Subcutaneous abdominal adipose tissue (tissue), 5 donors: ENCODE data around the gene KRTAP4-5.
"Not testable (repeated sequence)": the region's sequence is repeated elsewhere in the genome, so short reads cannot be mapped to it uniquely, and the experiment has no call there.

Source experiments
- H3K27ac ChIP-seq: one replicate; pipeline ENCODE4 v1.7.0; 2013; ENCODE audit warnings: low read depth, mild to moderate bottlenecking, inconsistent platforms, low read length, moderate library complexity
- H3K27me3 ChIP-seq, 5 donors: one replicate each; pipeline ENCODE4 v1.7.0; 2013; ENCODE audit warnings: low read length in 5 of 5, inconsistent platforms in 1 of 5; ENCODE audit not compliant: control insufficient read depth in 5 of 5, insufficient read depth in 4 of 5
- H3K36me3 ChIP-seq, 5 donors: one replicate each; pipeline ENCODE4 v1.7.0; 2013; ENCODE audit warnings: low read length in 5 of 5; ENCODE audit not compliant: control insufficient read depth in 5 of 5, insufficient read depth in 5 of 5
- H3K4me1 ChIP-seq, 5 donors: one replicate each; pipeline ENCODE4 v1.7.0; 2013; ENCODE audit warnings: low read length in 5 of 5, mild to moderate bottlenecking in 3 of 5, moderate library complexity in 1 of 5; ENCODE audit not compliant: control insufficient read depth in 5 of 5, insufficient read depth in 5 of 5
- H3K4me3 ChIP-seq, 5 donors: one replicate each; pipeline ENCODE4 v1.7.0; 2013; ENCODE audit warnings: low read length in 5 of 5, low read depth in 1 of 5
- H3K9ac ChIP-seq, 5 donors: one replicate each; pipeline ENCODE4 v1.7.0; 2013; ENCODE audit warnings: low read length in 5 of 5, mild to moderate bottlenecking in 4 of 5, moderate library complexity in 3 of 5
- H3K9me3 ChIP-seq, 5 donors: one replicate each; pipeline ENCODE4 v1.7.0; 2013; ENCODE audit warnings: low read length in 5 of 5; ENCODE audit not compliant: control insufficient read depth in 5 of 5
- donor health status: healthy.
- donor health status: healthy.
- donor health status: healthy.
- donor health status: healthy.
- donor health status: healthy.

KRTAP4-5 gene

GRCh38 chr17:41148971-41149651 is 514 bp downstream of the KRTAP4-5 start:
- H3K27ac ChIP-seq, H3K27me3 ChIP-seq, H3K9ac ChIP-seq, H3K4me3 ChIP-seq, H3K4me1 ChIP-seq, H3K36me3 ChIP-seq, H3K9me3 ChIP-seq: not testable (repeated sequence)

- no peak overlapping the region for H3K4me3 ChIP-seq
- peaks cover 0 to 5% (median 0%) of the 10 kb centered on the region in 5 donors for H3K27me3 ChIP-seq
- H3K9me3 ChIP-seq = peaks cover 0 to 12% (median 5%) of the 10 kb centered on the region in 5 donors
- no peak overlapping the region for H3K9ac ChIP-seq
- no peaks in the 10 kb centered on the region for H3K4me1 ChIP-seq
- H3K27ac ChIP-seq = no peak overlapping the region
- no peaks in the 10 kb centered on the region for H3K36me3 ChIP-seq
These were observed 2.0 kb downstream of the KRTAP4-5 start for GRCh38 chr17:41147531-41148204.

- no peaks in the 10 kb centered on the region for H3K4me1 ChIP-seq
- peaks cover under 1 to 14% (median 8%) of the 10 kb centered on the region in 5 donors for H3K9me3 ChIP-seq
- H3K27ac ChIP-seq = no peak overlapping the region
- no peaks in the 10 kb centered on the region for H3K36me3 ChIP-seq
- no peak overlapping the region for H3K9ac ChIP-seq
- peaks cover 0 to 5% (median 0%) of the 10 kb centered on the region in 5 donors for H3K27me3 ChIP-seq
- no peak overlapping the region for H3K4me3 ChIP-seq
These were observed 4.4 kb downstream of the KRTAP4-5 start for GRCh38 chr17:41145261-41145660.

GRCh38 chr17:41144846-41145245 is 4.8 kb downstream of the KRTAP4-5 start:
- H3K9me3 ChIP-seq = peaks cover 3 to 18% (median 11%) of the 10 kb centered on the region in 5 donors
- H3K9ac ChIP-seq = no peak overlapping the region
- no peaks in the 10 kb centered on the region for H3K4me1 ChIP-seq
- peaks cover 0 to 4% (median 0%) of the 10 kb centered on the region in 5 donors for H3K27me3 ChIP-seq
- no peaks in the 10 kb centered on the region for H3K36me3 ChIP-seq
- no peak overlapping the region for H3K4me3 ChIP-seq
- no peak overlapping the region for H3K27ac ChIP-seq

- no peaks in the 10 kb centered on the region for H3K36me3 ChIP-seq
- no peak overlapping the region for H3K4me3 ChIP-seq
These were observed 8.3 kb downstream of the KRTAP4-5 start for GRCh38 chr17:41141361-41141760.

GRCh38 chr17:41140360-41141131 is 9.1 kb downstream of the KRTAP4-5 start, which contains the start of gene KRTAP4-6:
KRTAP4-6 (minus strand) TSS chr17:41140544; CDS start chr17:41140487, 57 bp downstream.
- H3K4me1 ChIP-seq = no peaks in the 10 kb centered on the region
- H3K27ac ChIP-seq = no peak within 1 kb of the TSS
- peaks cover 0 to 4% (median 0%) of the 10 kb centered on the region in 5 donors for H3K27me3 ChIP-seq
- peaks cover 3 to 21% (median 14%) of the 10 kb centered on the region in 5 donors for H3K9me3 ChIP-seq
- H3K36me3 ChIP-seq = no peaks in the 10 kb centered on the region
- no peak within 1 kb of the TSS for H3K4me3 ChIP-seq
- no peak within 1 kb of the TSS for H3K9ac ChIP-seq

More at GRCh38 chr17:41141361-41141760, 8.3 kb downstream of the KRTAP4-5 start:
- Histone ChIP-seq H3K9ac (no peak overlapping the region), H3K4me1 (no peaks in the 10 kb centered on the region), H3K27ac (no peak overlapping the region), H3K9me3 (peaks cover 3 to 21% (median 14%) of the 10 kb centered on the region in 5 donors), H3K27me3 (peaks cover 0 to 4% (median 0%) of the 10 kb centered on the region in 5 donors)

GRCh38 chr17:41139865-41140264 is 9.8 kb downstream of the KRTAP4-5 start:
- not testable (repeated sequence) for H3K27me3 ChIP-seq, H3K4me3 ChIP-seq, H3K4me1 ChIP-seq, H3K27ac ChIP-seq, H3K9ac ChIP-seq, H3K36me3 ChIP-seq
- H3K9me3 ChIP-seq = peaks cover 3 to 21% (median 14%) of the 10 kb centered on the region in 5 donors

GRCh38 chr17:41133880-41134735 is 15.5 kb downstream of the KRTAP4-5 start:
- no peak overlapping the region for H3K9ac ChIP-seq
- no peak overlapping the region for H3K4me3 ChIP-seq
- no peaks in the 10 kb centered on the region for H3K27me3 ChIP-seq
- no peaks in the 10 kb centered on the region for H3K36me3 ChIP-seq
- H3K4me1 ChIP-seq = no peaks in the 10 kb centered on the region
- no peak overlapping the region for H3K27ac ChIP-seq
- H3K9me3 ChIP-seq = peaks cover 0 to 3% (median 0%) of the 10 kb centered on the region in 5 donors

- H3K4me3 ChIP-seq = no peak overlapping the region
- H3K9me3 ChIP-seq = no peaks in the 10 kb centered on the region
- H3K4me1 ChIP-seq = no peaks in the 10 kb centered on the region
- no peaks in the 10 kb centered on the region for H3K27me3 ChIP-seq
- H3K9ac ChIP-seq = no peak overlapping the region
- H3K36me3 ChIP-seq = no peaks in the 10 kb centered on the region
- H3K27ac ChIP-seq = no peak overlapping the region
These were observed 17.6 kb downstream of the KRTAP4-5 start for GRCh38 chr17:41131979-41132378.
